Esophagus muscularis mucosa (tissue), 4 donors: ENCODE data around the gene ITGAX. TPM values are rescaled to one million over a fixed set of nuclear protein-coding genes. Genes with fewer than 3 reads are reported as not detected.

Experiments used
- DNase-seq: peaks from one replicate; pipeline ENCODE4 v3.0.0-alpha.2; 2017; ENCODE audit errors: extremely low spot score
- H3K27ac ChIP-seq, 4 donors: fragments of 200-600 bp; sonication (generic); replicated peaks in 1 of 4; 1 replicate in 3 of 4; 2 replicates in 1 of 4; pipeline ENCODE4 v1.5.1; 2016 to 2019; ENCODE audit warnings: mild to moderate bottlenecking in 1 of 4
- H3K27me3 ChIP-seq, 4 donors: fragments of 200-600 bp; sonication (generic); one replicate each; pipeline versions ENCODE4 v1.5.1 to v1.6.0; 2016 to 2019
- H3K36me3 ChIP-seq, 4 donors: fragments of 200-600 bp; sonication (generic); one replicate each; pipeline ENCODE4 v1.5.1; 2016 to 2019
- H3K4me1 ChIP-seq, 4 donors: fragments of 200-600 bp; sonication (generic); one replicate each; pipeline ENCODE4 v1.5.1; 2016 to 2019
- H3K4me3 ChIP-seq, 4 donors: fragments of 200-600 bp; sonication (generic); 1 replicate in 2 of 4; 2 replicates in 2 of 4; pipeline ENCODE4 v1.5.1; 2016 to 2019; ENCODE audit warnings: mild to moderate bottlenecking in 4 of 4, moderate library complexity in 1 of 4
- H3K9me3 ChIP-seq, 4 donors: fragments of 200-600 bp; sonication (generic); 1 replicate in 3 of 4; 2 replicates in 1 of 4; pipeline ENCODE4 v1.5.1; 2016 to 2019
- EP300 ChIP-seq: sonication (generic); formaldehyde crosslinking; IDR thresholded peaks from one replicate; pipeline ENCODE4 v1.6.1; 2017; ENCODE audit warnings: antibody characterized with exemption
- POLR2A ChIP-seq: fragments of 450-650 bp; IDR thresholded peaks from one replicate; pipeline ENCODE4 v1.6.1; 2017; ENCODE audit warnings: antibody characterized with exemption, moderate library complexity, mild to moderate bottlenecking, low read depth
- POLR2AphosphoS5 ChIP-seq, 2 donors: sonication (generic); formaldehyde crosslinking; IDR thresholded peaks; one replicate each; pipeline ENCODE4 v1.6.1; 2017; ENCODE audit warnings: antibody characterized with exemption in 2 of 2
- WGBS: methylation state at CpG from one replicate; pipeline ENCODE4 v1.1.5; 2018; 5-methylcytosine and 5-hydroxymethylcytosine counted together
- intact Hi-C: fragments of 100-400 bp; cut with DNase I; formaldehyde crosslinking; loops from one replicate; pipeline ENCODE4 v1.15.1; 2023
- total RNA-seq, 4 donors: library from RNA; depleted of rRNA; stranded (reverse); fragments of >200 nt; gene quantifications; one replicate each; pipeline versions ENCODE4 v1.1.0 to v1.2.1, GENCODE V29; 2016
- TF ChIP-seq, protein P1 (sequence below), 3 experiments: fragments of 200-600 bp in 2 of 3; fragments of 450-650 bp in 1 of 3; sonication (generic) in 2 of 3; IDR thresholded peaks; one replicate each; pipeline ENCODE4 v1.5.1; 2017 to 2019; ENCODE audit warnings: antibody characterized with exemption in 3 of 3, mild to moderate bottlenecking in 2 of 3, moderate library complexity in 1 of 3

Gene ITGAX
- total RNA-seq, 4 donors from 2014 or later = 0.71 to 11.3 (median 3.4) TPM

- Histone ChIP-seq H3K9me3 (peaks cover 0 to 6% (median 0%) of the 10 kb centered on the region in 4 donors), H3K4me1 (no peaks in the 10 kb centered on the region), H3K27ac (no peak overlapping the region), H3K4me3 (no peak overlapping the region), H3K27me3 (peaks cover 0 to 21% (median 0%) of the 10 kb centered on the region in 4 donors), H3K36me3 (no peaks in the 10 kb centered on the region)
- intact Hi-C loops = no loop called here
- TF ChIP-seq EP300 (no peak), POLR2A (no peak), POLR2AphosphoS5 (IDR thresholded peaks at IDR 0.05) (no peak)
- TF ChIP-seq, protein P1, sequence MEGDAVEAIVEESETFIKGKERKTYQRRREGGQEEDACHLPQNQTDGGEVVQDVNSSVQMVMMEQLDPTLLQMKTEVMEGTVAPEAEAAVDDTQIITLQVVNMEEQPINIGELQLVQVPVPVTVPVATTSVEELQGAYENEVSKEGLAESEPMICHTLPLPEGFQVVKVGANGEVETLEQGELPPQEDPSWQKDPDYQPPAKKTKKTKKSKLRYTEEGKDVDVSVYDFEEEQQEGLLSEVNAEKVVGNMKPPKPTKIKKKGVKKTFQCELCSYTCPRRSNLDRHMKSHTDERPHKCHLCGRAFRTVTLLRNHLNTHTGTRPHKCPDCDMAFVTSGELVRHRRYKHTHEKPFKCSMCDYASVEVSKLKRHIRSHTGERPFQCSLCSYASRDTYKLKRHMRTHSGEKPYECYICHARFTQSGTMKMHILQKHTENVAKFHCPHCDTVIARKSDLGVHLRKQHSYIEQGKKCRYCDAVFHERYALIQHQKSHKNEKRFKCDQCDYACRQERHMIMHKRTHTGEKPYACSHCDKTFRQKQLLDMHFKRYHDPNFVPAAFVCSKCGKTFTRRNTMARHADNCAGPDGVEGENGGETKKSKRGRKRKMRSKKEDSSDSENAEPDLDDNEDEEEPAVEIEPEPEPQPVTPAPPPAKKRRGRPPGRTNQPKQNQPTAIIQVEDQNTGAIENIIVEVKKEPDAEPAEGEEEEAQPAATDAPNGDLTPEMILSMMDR (IDR thresholded peaks at IDR 0.05) = no peak
- WGBS = 72% methylated on average over 6 of the region's 6 CpGs
- no peak for DNase-seq
Measured at GRCh38 chr16:31421587-31421986, 66.6 kb downstream of the ITGAX start.

GRCh38 chr16:31423241-31423640 is 68.3 kb downstream of the ITGAX start:
- no peak for DNase-seq
- Histone ChIP-seq H3K9me3 (no peaks in the 10 kb centered on the region), H3K4me1 (peaks cover 3 to 12% (median 10%) of the 10 kb centered on the region in 4 donors), H3K27ac (no peak overlapping the region), H3K27me3 (peaks cover 0 to 13% (median 0%) of the 10 kb centered on the region in 4 donors), H3K36me3 (peaks cover 0 to 4% (median 0%) of the 10 kb centered on the region in 4 donors), H3K4me3 (no peak overlapping the region)
- TF ChIP-seq POLR2A (no peak), EP300 (no peak), POLR2AphosphoS5 (IDR thresholded peaks at IDR 0.05) (no peak)
- TF ChIP-seq, protein P1 (IDR thresholded peaks at IDR 0.05) = no peak
- intact Hi-C loops = no loop called here
- 69% methylated on average over 3 of the region's 3 CpGs for WGBS

GRCh38 chr16:31423801-31424200 is 68.8 kb downstream of the ITGAX start:
- Histone ChIP-seq H3K27ac (no peak overlapping the region), H3K27me3 (peaks cover 0 to 7% (median 0%) of the 10 kb centered on the region in 4 donors), H3K9me3 (no peaks in the 10 kb centered on the region), H3K4me3 (no peak overlapping the region), H3K4me1 (peaks cover 3 to 14% (median 12%) of the 10 kb centered on the region in 4 donors), H3K36me3 (peaks cover 0 to 4% (median 0%) of the 10 kb centered on the region in 4 donors)
- intact Hi-C loops = no loop called here
- 62% methylated on average over 6 of the region's 12 CpGs for WGBS
- TF ChIP-seq POLR2AphosphoS5 (IDR thresholded peaks at IDR 0.05) (no peak), POLR2A (no peak), EP300 (no peak)
- TF ChIP-seq, protein P1 (IDR thresholded peaks at IDR 0.05) = no peak
- DNase-seq = no peak

- TF ChIP-seq EP300 (no peak), POLR2A (no peak), POLR2AphosphoS5 (IDR thresholded peaks at IDR 0.05) (peak in 1 of 2 donors; percentile 31)
- TF ChIP-seq, protein P1 (IDR thresholded peaks at IDR 0.05) = no peak
- no peak for DNase-seq
- peaks cover 0 to 4% (median 0%) of the 10 kb centered on the region in 4 donors for H3K36me3 ChIP-seq
- H3K27ac ChIP-seq = peak overlapping the region; percentile 50 to 71 (median 59)
- H3K4me3 ChIP-seq = peak overlapping the region; percentile 52 to 61 (median 52)
- WGBS = 48% methylated on average over 8 of the region's 83 CpGs
- H3K27me3 ChIP-seq = no peaks in the 10 kb centered on the region
- no peaks in the 10 kb centered on the region for H3K9me3 ChIP-seq
- H3K4me1 ChIP-seq = peaks cover 5 to 14% (median 12%) of the 10 kb centered on the region in 4 donors
- intact Hi-C loops = no loop called here
Measured at GRCh38 chr16:31427441-31428278, 72.7 kb downstream of the ITGAX start.
